ENCODE results near the gene ZNF619.
"Not testable (repeated sequence)": the region's sequence is repeated elsewhere in the genome, so short reads cannot be mapped to it uniquely, and the experiment has no call there.

Gene ZNF619

DNA sequence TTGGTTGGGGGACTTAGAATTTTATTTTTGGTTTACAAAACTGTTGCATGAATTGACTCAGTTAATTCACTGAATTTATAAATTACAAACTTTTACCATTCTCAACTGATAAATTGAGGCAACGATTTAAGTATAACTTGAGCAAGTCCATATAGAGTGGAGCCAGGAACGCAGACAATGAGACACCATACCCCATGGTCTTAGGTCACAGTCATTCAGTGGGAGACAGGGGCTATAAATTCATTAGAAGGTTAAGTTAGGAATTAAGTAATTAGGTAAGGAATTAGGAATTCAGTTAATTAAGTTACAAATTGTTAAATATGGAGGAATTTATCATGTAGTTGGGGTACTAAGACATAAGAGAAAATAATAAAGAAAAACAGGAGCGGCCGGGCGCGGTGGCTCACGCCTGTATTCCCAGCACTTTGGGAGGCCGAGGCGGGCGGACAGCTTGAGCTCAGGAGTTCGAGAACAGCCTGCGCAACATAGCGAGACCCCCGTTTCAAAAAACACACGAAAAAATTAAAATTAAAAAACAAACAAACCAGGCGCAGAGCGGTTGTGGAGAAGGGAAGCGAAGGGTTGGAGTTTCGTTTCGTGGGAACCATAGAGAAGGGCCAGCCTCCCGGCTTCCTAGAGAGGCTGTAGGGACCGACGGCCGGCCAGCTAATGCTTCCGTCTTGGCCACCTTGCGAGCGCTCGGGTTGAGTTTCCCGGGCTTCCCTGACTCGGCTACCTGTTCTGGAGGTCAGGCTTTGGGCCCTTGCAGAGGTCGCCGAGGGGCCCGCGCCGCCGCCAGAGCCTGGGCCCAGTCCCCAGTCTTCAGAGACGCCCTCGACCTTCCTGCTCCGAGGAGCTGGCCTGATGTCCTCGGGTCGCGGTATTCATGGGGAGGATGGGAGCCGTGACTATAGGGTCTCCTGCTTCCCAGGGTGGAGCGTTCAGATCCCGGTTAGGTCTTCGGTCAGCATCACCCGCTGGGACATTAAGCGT is at the start of gene ZNF619:
Gene ZNF619 (plus strand): TSS at position 645 of the 993 bp plus-strand sequence. CDS start 858 bp downstream, outside the sequence.
- in situ Hi-C loops (cut with HindIII; ENCODE audit: low sequenced_read_pairs), result no loop called here

DNA sequence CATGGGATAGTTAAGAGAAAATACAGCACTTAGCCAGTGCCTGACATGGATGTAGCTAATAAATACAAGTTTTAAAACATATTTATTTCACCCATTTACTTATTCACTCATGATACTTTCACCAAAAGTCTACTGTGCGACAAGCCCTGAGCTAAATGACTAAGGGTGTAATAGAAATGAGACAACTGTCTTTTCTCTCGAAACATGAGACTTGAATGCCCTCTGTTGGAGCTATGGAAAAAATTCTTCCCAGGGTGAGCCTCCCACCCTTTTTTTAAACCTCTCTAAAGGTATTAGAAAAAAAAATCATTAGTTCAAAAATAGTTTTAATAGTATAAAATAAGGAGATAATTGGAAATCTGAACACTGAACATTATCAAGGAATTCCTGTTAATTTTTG is 44.1 kb upstream of the ZNF619 start:
- in situ Hi-C loops (cut with HindIII; ENCODE audit: low sequenced_read_pairs), result no loop called here

DNA sequence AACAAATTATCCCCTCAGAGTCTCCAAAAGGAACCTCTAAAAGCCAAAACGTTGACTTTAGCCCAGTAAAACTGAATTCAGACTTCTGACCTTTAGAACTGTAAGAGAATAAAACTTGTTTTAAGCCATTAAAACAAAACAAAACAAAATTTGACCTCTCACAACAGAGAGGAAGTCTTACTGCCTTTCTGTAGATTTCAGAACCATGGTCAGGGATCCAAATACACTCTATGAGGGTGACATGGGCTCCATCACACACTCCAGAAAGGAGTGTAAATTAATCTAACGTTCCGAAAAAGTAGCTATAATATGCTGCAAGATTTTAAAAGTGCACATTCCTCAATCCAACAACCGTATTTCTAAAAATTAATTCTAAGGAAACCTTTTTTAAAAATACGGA is 39.0 kb upstream of the ZNF619 start:
- in situ Hi-C loops (cut with HindIII; ENCODE audit: low sequenced_read_pairs), result no loop called here

DNA sequence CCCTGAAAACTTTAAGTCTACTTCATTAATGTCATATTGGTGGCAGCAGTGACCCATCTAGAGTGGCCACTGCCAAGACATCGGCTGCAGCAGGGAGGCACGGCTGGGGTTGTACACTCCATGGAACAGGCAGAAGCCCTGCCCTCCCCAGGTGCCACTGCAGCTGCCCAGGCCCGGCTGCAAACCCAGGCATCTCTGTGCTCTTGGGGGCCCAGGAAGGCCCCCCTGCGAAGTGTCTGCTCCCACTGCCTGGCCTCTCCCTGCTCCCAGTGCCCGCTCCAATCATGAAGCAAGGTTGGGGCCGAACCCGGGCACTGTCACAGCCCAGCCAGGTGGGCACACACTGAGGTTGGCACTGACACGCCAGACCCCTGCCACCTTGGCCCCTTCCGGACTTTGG is 31.9 kb upstream of the ZNF619 start:
- in situ Hi-C loops (cut with HindIII; ENCODE audit: low sequenced_read_pairs), result no loop called here

DNA sequence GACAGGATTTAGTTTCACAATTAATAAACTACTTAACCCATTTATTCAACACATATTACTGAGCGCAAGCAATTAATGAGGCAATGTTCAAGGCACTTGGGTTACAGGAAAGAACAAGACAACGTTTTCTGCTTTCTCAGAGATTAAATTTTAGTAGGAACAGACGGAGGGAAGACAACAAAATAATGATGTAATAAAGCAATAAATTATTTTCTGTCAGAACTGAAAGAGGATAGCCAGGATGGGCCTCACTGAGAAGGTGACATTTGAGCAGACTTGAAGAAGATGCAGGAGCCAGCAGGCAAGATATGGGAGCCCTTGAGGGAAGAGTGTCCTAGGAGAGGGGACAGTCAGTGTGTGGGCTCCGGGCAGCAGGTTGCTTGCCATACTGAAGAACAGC is 31.0 kb upstream of the ZNF619 start:
- in situ Hi-C loops (cut with HindIII; ENCODE audit: low sequenced_read_pairs), result no loop called here

DNA sequence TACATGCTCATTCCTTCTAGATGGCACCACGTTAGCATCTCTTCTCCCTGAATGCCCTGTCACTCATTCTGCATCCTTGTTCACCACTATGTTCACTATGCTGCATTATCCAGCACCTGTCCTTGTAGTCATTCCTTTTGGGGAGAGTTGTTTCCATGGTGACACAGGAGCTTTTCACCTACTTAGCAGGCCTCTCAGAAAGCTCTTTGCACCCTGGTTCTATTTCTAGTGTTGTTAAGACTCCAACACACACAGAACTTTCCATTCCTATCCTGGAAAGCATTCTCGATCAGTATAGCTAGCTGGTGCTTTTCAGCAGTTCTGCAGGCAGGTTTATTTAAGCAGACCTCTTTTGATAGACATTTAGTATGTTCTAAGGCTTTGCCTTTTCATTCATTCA is 26.5 kb upstream of the ZNF619 start:
- in situ Hi-C loops (cut with HindIII; ENCODE audit: low sequenced_read_pairs), result no loop called here

DNA sequence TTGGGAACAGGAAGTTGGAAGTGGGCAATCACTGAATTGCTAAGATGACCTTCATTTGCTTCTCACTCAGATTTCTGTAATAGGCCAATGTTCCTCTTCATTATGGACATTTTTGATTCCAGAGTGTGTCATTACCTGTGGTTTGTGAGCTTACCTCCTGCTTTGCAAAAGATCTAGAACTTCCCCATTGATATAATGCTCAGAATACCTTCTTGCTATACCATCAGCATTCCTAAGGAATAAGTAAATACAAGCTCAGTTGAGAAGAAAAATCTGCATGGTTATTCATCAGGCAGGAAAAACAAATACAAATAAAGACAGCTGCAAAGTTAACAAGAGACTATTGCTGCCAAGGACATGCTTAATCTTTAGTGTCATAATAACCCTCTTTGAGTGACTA is 25.4 kb upstream of the ZNF619 start:
- in situ Hi-C loops (cut with HindIII; ENCODE audit: low sequenced_read_pairs), result no loop called here

DNA sequence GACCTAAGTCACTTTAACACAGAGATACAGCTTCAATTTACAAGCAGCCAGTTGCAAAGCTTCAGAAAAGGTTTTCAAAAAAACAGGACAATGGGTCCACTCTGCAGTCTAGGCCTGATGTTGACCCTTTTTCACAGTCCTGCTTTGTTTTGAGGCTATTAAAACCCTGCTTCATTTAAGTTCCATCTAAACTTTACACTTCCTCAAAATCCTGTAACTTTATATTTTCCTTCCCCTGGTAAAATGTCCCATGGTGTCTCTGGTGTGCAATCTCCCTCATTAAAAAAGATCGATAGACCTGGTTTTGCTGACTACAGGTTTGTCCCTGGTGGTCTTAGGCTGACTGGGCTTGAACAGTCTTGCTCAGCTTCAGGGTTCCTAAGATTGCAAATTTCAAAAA is 24.9 kb upstream of the ZNF619 start:
- in situ Hi-C loops (cut with HindIII; ENCODE audit: low sequenced_read_pairs), result no loop called here

DNA sequence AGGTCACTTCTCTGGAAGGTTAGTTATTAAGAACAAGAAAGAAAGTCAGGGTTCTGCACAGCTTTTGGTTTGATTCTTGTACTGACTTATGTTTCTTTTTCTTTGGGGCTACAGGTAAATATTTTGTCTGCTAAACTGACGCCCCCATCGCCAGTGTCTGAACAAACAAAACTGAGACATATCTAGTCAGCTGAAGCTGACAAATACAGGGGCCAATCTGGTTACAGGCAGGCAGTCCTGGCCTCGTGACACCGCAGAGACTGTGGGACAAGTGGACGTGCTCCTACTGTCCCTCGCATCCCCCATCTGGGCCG is 24.4 kb upstream of the ZNF619 start:
- in situ Hi-C loops (cut with HindIII; ENCODE audit: low sequenced_read_pairs), result no loop called here

DNA sequence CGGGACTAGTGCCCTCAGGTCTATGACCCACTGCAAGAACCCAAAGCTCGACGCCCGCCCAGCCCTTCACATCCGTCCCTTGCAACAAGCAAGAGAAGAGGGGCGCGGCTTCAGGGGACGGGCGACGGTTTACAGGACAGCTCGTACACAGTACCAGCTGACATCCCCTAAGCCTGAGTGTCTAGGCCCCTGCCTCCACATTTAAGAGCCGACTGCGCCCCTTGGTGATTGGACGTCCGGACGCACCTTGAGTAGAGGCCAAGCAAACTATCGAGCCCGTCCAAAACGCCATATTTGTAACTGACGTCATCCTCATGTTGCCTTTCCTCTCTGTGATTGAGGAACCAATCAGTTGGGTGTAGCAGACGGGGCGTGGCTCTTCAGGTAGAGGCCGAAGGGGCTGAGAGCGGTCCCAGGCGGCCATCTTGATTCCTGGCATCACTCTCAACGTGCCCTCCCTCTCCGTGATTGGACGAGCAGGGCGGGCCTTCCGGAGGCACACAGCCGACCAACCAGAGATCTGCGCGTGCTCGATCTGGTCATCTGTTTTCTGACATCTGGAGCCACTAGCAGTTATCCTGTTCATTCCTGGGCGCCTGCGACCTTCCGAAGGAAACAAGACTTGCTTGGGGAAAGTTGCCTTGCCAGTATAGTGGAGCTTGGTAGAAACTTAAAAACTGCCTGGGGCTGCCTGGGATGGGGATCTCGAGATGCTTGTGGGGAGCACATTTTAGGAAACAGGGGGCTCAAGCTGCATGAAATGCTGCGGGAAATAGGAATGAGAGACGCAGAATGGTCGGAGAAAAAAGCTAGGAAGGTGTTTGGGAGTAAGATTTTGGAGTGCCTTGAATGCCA is 23.8 kb upstream of the ZNF619 start:
- in situ Hi-C loops (cut with HindIII; ENCODE audit: low sequenced_read_pairs), result no loop called here

DNA sequence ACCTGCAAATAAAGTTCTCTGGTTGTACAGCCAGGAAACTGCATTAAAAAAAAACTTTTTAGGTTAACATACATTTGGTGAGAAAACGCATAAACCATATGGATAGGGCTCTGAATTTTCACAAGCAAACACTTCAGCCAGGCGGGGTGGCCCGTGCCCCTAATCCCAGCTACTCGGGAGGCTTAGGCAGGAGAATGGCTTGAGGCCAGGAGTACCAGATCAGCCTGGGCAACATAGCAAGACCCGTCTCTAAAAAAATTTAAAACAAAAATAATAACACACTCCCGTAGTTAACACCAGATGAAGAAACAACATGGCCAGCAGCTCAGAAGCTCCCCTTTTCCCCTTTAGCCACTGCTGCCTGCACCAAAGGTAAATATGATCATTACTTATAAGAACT is 23.0 kb upstream of the ZNF619 start:
- in situ Hi-C loops (cut with HindIII; ENCODE audit: low sequenced_read_pairs), result no loop called here

DNA sequence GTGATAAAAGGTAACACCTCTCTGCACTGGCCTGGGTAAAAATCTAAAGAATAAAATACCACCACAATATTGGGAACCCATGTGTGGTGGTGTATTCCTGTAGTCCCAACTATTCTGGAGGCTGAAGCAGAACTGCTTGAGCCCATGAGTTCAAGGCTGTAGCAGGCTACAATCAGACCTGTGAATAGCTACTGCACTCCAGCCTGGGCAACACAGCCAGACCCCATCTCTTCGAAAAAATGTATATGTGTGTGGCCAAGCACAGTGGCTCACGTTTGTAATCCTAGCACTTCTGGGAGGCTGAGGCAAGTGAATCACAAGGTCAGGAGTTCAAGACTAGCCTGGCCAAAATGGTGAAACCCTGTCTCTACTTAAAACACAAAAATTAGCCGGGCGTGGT is 21.6 kb upstream of the ZNF619 start:
- in situ Hi-C loops (cut with HindIII; ENCODE audit: low sequenced_read_pairs), result no loop called here

DNA sequence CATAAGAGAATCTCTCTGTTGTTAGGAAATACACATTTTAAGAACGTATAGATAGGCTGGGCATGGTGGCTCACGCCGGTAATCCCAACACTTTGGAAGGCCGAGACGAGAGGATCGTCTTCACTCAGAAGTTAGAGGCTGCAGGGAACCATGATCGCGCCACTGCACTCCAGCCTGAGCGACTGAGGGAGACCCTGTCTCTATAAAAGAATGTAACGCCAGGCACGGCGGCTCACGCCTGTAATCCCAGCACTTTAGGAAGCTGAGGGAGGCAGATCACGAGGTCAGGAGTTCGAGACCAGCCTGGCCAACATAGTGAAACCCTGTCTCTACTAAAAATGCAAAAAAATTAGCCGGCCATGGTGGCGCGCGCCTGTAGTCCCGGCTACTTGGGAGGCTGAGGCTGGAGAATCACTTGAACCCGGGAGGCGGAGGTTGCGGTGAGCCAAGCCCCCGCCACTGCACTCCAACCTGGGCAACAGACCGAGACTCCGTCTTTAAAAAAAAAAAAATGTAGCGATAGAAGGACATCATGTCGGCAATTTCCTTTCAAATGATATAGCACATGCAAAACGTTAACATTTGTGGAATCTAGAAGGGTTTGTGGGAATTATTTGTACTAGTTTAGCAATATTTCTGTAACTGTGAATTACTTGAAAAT is 20.5 kb upstream of the ZNF619 start:
- in situ Hi-C loops (cut with HindIII; ENCODE audit: low sequenced_read_pairs), result no loop called here

DNA sequence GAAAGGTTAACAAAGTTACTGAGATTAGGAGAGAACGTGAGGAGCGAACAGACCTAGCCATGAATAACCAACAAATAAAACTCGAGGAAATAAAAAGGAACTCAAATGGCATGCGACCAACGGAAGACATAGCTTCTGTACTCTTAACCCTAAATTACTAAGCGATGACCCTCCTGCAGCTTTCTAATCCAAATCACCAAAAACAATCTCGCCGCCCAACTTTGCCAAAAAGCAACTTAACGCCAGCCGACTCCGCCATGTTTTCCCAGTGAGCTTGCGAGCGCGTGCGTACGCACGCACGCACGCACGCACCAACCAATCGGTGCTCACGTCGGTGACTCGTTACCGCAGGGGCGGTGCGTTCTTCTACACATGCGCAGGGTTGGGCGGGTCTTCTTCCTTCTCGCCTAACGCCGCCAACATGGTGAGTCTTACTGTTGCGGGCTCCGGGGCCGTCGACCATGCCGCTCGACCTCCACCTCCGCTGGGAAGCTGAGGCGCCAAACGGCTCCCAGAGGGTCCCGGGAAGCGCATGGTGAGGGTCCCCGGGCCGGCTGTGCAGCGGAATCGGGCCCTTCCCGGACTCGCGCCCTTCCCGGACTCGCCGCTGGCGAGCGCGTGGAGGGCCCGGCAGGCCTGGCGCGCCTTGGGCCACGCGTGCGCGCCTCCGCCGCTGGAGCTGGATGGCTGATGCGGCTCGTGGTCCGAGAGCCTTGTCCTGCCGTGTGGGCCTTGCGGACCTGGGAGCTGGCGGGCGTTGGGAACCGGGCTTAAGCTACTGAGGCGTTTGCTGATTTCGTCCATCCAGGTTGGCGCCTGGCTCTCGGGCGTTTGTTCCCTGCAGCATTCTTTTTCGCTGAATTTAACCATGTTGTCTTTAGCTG is 19.7 kb upstream of the ZNF619 start, which contains the start of gene RPL14:
Gene RPL14 (plus strand): TSS at position 400 of the 884 bp plus-strand sequence. CDS start 133 bp downstream, at position 533.
- in situ Hi-C loops (cut with HindIII; ENCODE audit: low sequenced_read_pairs), result no loop called here

DNA sequence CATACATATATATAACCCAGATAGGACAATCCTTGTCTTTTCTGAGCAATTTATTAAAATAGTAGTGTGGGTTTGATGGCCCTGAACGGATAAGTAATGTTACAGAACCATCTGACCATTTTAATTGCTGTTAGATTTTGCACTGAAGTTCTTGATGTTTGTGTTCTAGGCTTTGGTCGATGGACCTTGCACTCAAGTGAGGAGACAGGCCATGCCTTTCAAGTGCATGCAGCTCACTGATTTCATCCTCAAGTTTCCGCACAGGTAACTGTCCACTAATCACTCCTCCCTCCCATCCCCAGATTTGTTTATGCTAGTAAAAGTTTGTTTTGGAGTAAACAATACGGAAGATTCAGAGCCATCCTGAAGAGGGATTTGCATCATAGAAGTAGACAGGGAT is 18.4 kb upstream of the ZNF619 start:
- in situ Hi-C loops (cut with HindIII; ENCODE audit: low sequenced_read_pairs), result no loop called here

DNA sequence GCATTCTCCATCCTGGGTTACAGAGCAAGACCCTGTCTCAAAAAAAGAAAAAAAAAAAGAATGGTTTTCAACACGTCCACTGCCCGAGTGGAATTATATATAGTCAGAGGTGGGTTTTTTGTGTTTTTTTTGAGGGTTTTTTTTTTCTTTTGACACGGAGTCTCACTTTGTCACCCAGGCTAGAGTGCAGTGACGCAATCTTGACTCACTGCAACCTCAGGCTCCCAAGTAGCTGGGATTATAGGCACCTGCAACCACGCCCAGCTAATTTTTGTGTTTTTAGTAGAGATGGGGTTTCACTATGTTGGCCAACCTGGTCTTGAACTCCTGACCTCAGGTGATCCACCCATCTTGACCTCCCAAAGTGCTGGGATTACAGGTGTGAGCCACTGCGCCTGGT is 16.4 kb upstream of the ZNF619 start:
- in situ Hi-C loops (cut with HindIII; ENCODE audit: low sequenced_read_pairs), result not testable (repeated sequence)

DNA sequence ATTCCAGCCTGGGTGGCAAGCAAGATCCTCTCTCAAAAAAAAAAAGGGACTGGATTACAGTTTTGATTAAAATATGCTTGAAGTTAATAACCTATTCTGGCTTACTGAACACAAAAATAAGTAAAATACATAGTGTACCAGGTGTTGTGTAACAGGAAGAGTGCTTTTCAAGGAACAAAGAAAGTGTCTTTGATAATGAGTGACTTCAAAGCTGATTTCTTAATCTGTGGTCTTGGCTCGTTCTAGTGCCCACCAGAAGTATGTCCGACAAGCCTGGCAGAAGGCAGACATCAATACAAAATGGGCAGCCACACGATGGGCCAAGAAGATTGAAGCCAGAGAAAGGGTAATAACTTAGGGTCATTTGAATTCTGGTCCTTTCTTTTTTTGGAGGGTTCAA is 15.8 kb upstream of the ZNF619 start:
- in situ Hi-C loops (cut with HindIII; ENCODE audit: low sequenced_read_pairs), result no loop called here

DNA sequence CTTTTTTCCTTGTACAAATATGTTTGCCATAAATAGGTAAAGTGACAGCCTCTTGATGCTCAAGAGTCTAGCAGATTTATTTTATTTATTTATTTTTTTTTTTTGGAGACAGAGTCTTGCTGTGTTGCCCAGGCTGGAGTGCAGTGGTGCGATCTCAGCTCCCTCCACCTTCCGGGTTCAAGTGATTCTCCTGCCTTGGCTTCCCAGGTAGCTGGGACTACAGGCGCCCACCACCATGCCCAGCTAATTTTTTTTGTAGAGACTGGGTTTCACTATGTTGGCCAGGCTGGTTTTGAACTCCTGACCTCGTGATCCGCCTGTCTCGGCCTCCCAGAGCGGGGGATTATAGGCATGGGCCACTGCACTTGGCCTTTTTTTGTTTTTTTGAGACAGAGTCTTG is 14.1 kb upstream of the ZNF619 start:
- in situ Hi-C loops (cut with HindIII; ENCODE audit: low sequenced_read_pairs), result not testable (repeated sequence)

DNA sequence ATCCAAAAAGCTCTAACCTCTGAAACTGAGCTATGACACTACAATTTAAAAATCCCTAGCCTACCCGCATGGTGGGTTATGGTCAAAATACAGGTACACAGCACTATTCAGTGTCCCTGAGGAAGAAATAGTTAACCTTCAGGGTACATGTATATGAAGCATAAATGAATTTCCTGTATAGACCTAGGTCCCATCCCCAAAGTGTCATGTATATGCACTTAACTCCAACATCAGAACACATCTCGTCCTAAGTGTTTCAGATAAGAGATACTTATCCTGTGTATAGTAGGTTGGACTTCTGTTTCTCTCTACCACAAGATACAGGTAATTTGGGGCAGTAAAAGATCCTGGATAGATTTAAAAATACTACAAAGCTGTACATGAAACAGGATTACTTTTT is 13.3 kb upstream of the ZNF619 start:
- in situ Hi-C loops (cut with HindIII; ENCODE audit: low sequenced_read_pairs), result no loop called here

DNA sequence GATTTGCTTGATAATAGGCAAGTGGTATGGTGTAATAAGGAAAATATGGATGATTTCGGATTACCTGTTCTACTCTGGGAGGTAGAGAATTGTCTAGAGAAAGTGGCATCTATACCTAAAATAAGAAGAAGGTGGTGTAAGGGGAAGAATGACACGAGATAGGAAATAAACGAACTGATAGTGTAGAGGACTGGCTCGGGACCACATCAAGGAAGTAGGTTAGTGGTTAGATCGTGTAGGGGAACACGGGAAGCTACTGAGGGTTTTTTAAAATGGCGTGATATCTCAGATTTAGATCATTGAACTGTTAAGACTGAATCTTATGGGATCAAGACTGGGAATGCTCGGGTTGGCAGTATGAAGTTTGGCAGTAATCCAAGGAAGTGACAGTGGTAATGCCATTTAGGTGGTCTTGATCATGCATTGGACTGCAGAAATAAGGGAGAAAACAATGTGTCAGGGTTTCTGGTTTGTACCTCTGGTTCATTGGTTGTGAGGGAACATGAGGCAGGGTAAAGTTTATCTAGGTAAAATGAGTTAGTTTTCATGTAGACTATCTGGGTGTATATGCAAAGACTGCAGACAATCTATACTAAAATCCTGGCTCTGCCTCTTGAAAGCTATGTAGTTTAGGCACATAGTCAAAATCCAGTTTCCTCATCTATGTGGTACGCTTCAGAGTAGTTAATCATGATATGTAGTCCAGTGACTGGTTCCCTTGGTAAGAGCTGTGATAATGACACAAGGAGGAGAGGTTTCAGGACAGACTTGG is 12.4 kb upstream of the ZNF619 start:
- in situ Hi-C loops (cut with HindIII; ENCODE audit: low sequenced_read_pairs), result no loop called here
